RWPE1 (cell line): Measurements from ENCODE around the gene IRF2.

Experiments
- CTCF ChIA-PET: fragments of 350-600 bp; sonication (Branson Sonifier 250); formaldehyde crosslinking; extraction: SDS; loops from one replicate; lab custom pipeline; 2021; lab: Yijun Ruan, JAX
- POLR2A ChIA-PET: fragments of 400-600 bp; formaldehyde crosslinking; extraction: SDS; loops from one replicate; lab custom pipeline; 2020; ENCODE audit warnings: antibody characterized with exemption; ENCODE audit not compliant: low non-redundant PET; lab: Yijun Ruan, JAX
- DNase-seq: peaks from one replicate; pipeline ENCODE4 v3.0.0; 2012; ENCODE audit warnings: low spot score
- H3K27ac ChIP-seq: fragments of 450-650 bp; 2 replicates; pipeline ENCODE4 v1.5.1; 2017
- TF ChIP-seq, protein P1 (sequence below): fragments of 450-650 bp; conservative IDR thresholded peaks from 2 replicates; pipeline ENCODE4 v1.5.1; 2017; ENCODE audit warnings: low read depth, mild to moderate bottlenecking

The IRF2 gene

DNA sequence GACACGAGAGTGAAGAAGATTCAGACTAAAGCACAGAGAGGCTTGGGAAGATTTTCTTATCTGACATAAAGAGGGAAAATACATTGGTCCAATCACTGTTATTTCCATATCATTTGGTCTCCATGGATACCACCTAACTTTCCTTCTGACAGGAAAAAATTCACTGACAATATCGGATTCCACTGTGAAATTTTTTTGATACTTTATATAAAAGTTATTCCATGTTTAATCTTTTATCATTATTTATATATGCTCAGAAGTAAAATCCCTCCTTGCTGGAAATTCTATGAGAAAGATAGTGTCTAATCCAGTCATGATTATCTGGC is 3.6 kb downstream of the IRF2 start:
- H3K27ac ChIP-seq: no peak overlapping the region
- TF ChIP-seq, protein P1, sequence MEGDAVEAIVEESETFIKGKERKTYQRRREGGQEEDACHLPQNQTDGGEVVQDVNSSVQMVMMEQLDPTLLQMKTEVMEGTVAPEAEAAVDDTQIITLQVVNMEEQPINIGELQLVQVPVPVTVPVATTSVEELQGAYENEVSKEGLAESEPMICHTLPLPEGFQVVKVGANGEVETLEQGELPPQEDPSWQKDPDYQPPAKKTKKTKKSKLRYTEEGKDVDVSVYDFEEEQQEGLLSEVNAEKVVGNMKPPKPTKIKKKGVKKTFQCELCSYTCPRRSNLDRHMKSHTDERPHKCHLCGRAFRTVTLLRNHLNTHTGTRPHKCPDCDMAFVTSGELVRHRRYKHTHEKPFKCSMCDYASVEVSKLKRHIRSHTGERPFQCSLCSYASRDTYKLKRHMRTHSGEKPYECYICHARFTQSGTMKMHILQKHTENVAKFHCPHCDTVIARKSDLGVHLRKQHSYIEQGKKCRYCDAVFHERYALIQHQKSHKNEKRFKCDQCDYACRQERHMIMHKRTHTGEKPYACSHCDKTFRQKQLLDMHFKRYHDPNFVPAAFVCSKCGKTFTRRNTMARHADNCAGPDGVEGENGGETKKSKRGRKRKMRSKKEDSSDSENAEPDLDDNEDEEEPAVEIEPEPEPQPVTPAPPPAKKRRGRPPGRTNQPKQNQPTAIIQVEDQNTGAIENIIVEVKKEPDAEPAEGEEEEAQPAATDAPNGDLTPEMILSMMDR: no peak
- POLR2A ChIA-PET: no interaction called here
- CTCF ChIA-PET: no interaction called here
- DNase-seq: no peak

DNA sequence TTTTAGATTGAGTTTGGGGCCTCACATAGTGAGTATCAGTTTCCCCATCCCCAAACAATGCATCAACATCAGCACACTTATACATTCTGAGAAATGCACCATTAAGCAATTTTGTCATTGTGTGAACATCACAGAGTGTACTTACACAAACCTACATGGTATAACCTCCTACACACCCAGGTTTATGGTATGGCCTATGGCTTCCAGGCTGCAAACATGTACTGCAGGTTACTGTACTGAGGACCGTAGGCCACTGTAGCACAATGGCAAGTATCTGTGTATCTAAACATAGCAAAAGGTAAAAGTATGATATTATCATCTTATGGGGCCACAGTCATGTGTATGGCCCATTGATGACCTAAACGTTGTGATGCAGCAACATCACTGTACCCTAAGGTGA is 7.7 kb downstream of the IRF2 start:
- TF ChIP-seq, protein P1: no peak
- H3K27ac ChIP-seq: no peak overlapping the region
- ChIA-PET POLR2A (no interaction called here), CTCF (no interaction called here)
- DNase-seq: no peak

DNA sequence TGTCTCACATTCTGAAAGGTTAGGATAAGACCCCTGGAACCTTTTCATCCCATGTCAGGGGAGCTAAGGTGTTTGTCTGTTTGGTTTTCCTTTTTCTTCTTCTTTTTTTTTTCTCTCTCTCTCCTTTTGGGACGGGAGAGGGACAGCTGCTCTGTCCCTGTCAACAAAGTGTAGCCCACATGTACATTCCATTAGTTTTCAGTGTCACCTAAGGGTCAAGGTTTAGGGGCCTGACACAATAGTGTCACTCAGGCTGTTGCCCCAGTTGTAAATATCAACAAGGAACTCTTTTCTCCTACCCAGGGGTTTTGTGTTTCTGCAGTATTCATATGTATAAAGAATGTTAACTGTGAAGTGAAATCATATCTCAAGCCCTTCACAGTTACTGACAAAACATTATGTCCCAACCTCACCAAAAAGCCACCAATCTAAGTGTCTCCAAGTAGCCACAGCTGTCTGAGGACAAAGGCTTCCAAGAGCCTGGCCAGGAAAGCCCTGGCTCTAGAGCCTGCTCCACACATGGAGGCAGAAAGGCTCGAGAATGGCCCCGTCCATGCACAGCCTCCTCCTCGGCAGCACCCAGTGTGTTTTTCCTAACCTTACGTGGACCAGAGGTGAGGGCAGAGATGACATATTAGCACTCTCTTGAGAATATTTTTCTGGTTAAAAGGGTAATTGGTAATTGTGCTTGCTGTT is 9.4 kb downstream of the IRF2 start:
- ChIA-PET CTCF (no interaction called here), POLR2A (no interaction called here)
- TF ChIP-seq, protein P1: no peak

DNA sequence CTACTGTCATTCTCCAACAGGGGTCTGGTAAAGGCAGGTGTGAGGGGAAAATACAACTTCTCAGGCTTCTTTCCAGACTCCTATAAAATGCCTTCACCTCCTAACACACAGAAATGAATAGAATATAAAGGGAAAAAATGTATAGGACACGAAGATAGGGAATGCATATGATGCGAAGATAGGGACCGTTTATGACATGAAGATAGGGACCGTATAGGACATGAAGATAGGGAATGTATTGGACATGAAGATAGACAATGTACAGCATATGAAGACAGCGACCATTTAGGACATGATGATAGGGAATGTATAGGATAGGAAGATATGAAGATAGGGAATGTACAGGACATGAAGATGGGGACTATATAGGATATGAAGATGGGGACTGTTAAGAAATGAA is 10.5 kb downstream of the IRF2 start:
- TF ChIP-seq, protein P1: no peak
- no peak for DNase-seq
- ChIA-PET POLR2A (no interaction called here), CTCF (no interaction called here)
- no peak overlapping the region for H3K27ac ChIP-seq

More for the DNA sequence above, 9.4 kb downstream of the IRF2 start:
- H3K27ac ChIP-seq: no peak overlapping the region
- no peak for DNase-seq

DNA sequence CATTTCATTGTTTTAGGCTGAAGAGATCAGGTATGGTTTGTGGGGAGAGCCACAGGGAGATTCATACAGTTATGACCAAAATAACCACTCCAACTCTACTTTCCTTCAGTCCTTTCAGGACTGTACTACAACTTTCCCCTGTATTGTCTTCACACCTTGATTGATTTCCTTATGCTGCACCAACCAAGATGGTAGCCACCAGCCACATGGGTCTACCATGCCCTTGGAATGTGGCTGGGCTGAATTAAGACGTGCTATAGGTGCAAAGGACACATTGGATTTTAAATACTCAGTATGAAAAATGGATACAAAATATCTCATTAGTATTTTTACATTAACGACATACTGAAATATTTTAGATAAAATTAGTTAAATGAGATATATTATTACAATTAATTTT is 11.2 kb downstream of the IRF2 start:
- ChIA-PET CTCF (interaction anchor here (0.6 kb wide), 1 partner anchor 552 kb away, joined by 3 read pairs; no protein-coding TSS in a partner anchor), POLR2A (no interaction called here)
- H3K27ac ChIP-seq: no peak overlapping the region
- TF ChIP-seq, protein P1: no peak
- no peak for DNase-seq

DNA sequence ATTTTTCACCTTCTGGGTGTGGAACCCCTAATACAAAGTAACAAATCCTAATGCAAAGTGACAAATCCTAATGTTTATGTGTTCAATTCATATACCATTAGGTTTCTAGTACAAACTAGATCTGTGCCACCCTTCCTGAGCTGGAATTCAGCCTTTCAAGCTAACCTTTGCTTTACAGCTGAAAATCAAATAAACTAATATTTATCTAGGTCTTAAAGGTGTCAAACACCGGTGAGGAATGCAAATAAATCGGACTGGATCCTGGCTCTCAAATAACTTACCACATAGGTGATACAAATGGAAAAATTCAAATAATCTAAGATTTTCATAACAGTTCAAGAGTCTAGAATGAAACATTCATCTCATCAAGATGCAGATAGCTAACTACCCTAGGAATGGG is 11.6 kb downstream of the IRF2 start:
- CTCF ChIA-PET: interaction anchor here (0.6 kb wide), 1 partner anchor 553 kb away, joined by 3 read pairs; no protein-coding TSS in a partner anchor
- TF ChIP-seq, protein P1: no peak
- POLR2A ChIA-PET: no interaction called here
- no peak overlapping the region for H3K27ac ChIP-seq
- DNase-seq: no peak
